GM21619 (cell line): Measurements from ENCODE around the gene ADAM12.

Experiments used
- ATAC-seq: cut with Tn5 transposase; IDR thresholded peaks from one replicate; pipeline ENCODE4 v1.9.1; 2021; ENCODE audit not compliant: unreplicated experiment

Gene ADAM12

GRCh38 chr10:126124046-126124445 is 264.2 kb downstream of the ADAM12 start:
- ATAC-seq, result no peak

GRCh38 chr10:126123466-126123865 is 264.8 kb downstream of the ADAM12 start:
- no peak for ATAC-seq

- no peak for ATAC-seq
Measured at GRCh38 chr10:126122881-126123280, 265.4 kb downstream of the ADAM12 start.

GRCh38 chr10:126119599-126119998 is 268.7 kb downstream of the ADAM12 start:
- no peak for ATAC-seq

- ATAC-seq, result no peak
Measured at GRCh38 chr10:126118476-126118875, 269.8 kb downstream of the ADAM12 start.

GRCh38 chr10:126117196-126117595 is 271.1 kb downstream of the ADAM12 start:
- no peak for ATAC-seq

GRCh38 chr10:126115886-126116285 is 272.4 kb downstream of the ADAM12 start:
- ATAC-seq, result no peak

- ATAC-seq, result no peak
Measured at GRCh38 chr10:126114884-126115555, 273.3 kb downstream of the ADAM12 start.

GRCh38 chr10:126111516-126111915 is 276.8 kb downstream of the ADAM12 start:
- no peak for ATAC-seq

GRCh38 chr10:126110489-126111180 is 277.6 kb downstream of the ADAM12 start:
- no peak for ATAC-seq

GRCh38 chr10:126109893-126110292 is 278.4 kb downstream of the ADAM12 start:
- no peak for ATAC-seq

- no peak for ATAC-seq
Measured at GRCh38 chr10:126108693-126109092, 279.6 kb downstream of the ADAM12 start.

GRCh38 chr10:126104767-126105166 is 283.5 kb downstream of the ADAM12 start:
- no peak for ATAC-seq

- ATAC-seq, result no peak
Measured at GRCh38 chr10:126102636-126103035, 285.6 kb downstream of the ADAM12 start.

GRCh38 chr10:126101736-126102135 is 286.5 kb downstream of the ADAM12 start:
- ATAC-seq, result peak; percentile 85

GRCh38 chr10:126101325-126101724 is 287.0 kb downstream of the ADAM12 start:
- no peak for ATAC-seq

- ATAC-seq, result no peak
Measured at GRCh38 chr10:126099366-126099765, 288.9 kb downstream of the ADAM12 start.

- ATAC-seq, result no peak
Measured at GRCh38 chr10:126098226-126098581, 290.1 kb downstream of the ADAM12 start.

GRCh38 chr10:126097558-126098225 is 290.6 kb downstream of the ADAM12 start:
- ATAC-seq, result no peak

- no peak for ATAC-seq
Measured at GRCh38 chr10:126094537-126094936, 293.7 kb downstream of the ADAM12 start.

- no peak for ATAC-seq
Measured at GRCh38 chr10:126092366-126093215, 295.7 kb downstream of the ADAM12 start.
